H9 (cell line): Measurements from ENCODE around the gene INSC. TPM values are rescaled to one million over a fixed set of nuclear protein-coding genes. Genes with fewer than 3 reads are reported as not detected.
A peak's percentile ranks its signal among the peaks of the same experiment; 100 is the strongest.

Experiments used
- DNase-seq: peaks from one replicate; pipeline ENCODE4 v3.0.0-alpha.2; 2017
- H2AFZ ChIP-seq: one replicate; pipeline ENCODE4 v1.6.1; 2013; ENCODE audit warnings: mild to moderate bottlenecking, low read length, control low read depth, moderate library complexity
- H2AK5ac ChIP-seq: 2 replicates; pipeline ENCODE4 v1.6.1; 2013; ENCODE audit warnings: low read length, control low read depth, mixed read lengths; ENCODE audit not compliant: insufficient read length
- H2BK120ac ChIP-seq: one replicate; pipeline ENCODE4 v1.6.1; 2013; ENCODE audit warnings: low read depth, mild to moderate bottlenecking, low read length, control low read depth, inconsistent platforms; ENCODE audit not compliant: poor library complexity, severe bottlenecking
- H2BK12ac ChIP-seq: 2 replicates; pipeline ENCODE4 v1.6.1; 2013; ENCODE audit warnings: low read length, control low read depth, mixed read lengths, low read depth; ENCODE audit not compliant: insufficient read length
- H2BK15ac ChIP-seq: 2 replicates; pipeline ENCODE4 v1.6.1; 2013; ENCODE audit warnings: low read depth, low read length, control low read depth
- H2BK20ac ChIP-seq: one replicate; pipeline ENCODE4 v1.6.1; 2013; ENCODE audit warnings: low read depth, mild to moderate bottlenecking, low read length, control low read depth, inconsistent platforms; ENCODE audit not compliant: poor library complexity, severe bottlenecking
- H2BK5ac ChIP-seq: 2 replicates; pipeline ENCODE4 v1.6.1; 2013; ENCODE audit warnings: low read length, control low read depth, mixed read lengths; ENCODE audit not compliant: insufficient read length
- H3K14ac ChIP-seq: 2 replicates; pipeline ENCODE4 v1.6.1; 2013; ENCODE audit warnings: low read length, control low read depth; ENCODE audit not compliant: insufficient read depth
- H3K18ac ChIP-seq: 2 replicates; pipeline ENCODE4 v1.6.1; 2013; ENCODE audit warnings: low read depth, mild to moderate bottlenecking, mixed read lengths, low read length, control low read depth; ENCODE audit not compliant: insufficient read length
- H3K23ac ChIP-seq: 2 replicates; pipeline ENCODE4 v1.6.1; 2013; ENCODE audit warnings: low read length, control low read depth, mixed read lengths, low read depth; ENCODE audit not compliant: insufficient read length
- H3K23me2 ChIP-seq: 2 replicates; pipeline ENCODE4 v1.6.1; 2013; ENCODE audit warnings: low read depth, mild to moderate bottlenecking, mixed read lengths, low read length, control low read depth; ENCODE audit not compliant: insufficient read length, poor library complexity, severe bottlenecking
- H3K27ac ChIP-seq: 2 replicates; pipeline ENCODE4 v1.5.1; 2013; ENCODE audit warnings: low read length, control low read depth, mixed read lengths, low read depth; ENCODE audit not compliant: insufficient read length
- H3K27me3 ChIP-seq: 2 replicates; pipeline ENCODE4 v1.6.1; 2013; ENCODE audit warnings: low read length, control low read depth, inconsistent platforms; ENCODE audit not compliant: insufficient read depth
- H3K4ac ChIP-seq: 2 replicates; pipeline ENCODE4 v1.6.1; 2013; ENCODE audit warnings: low read depth, mild to moderate bottlenecking, control low read depth, inconsistent platforms, low read length, moderate library complexity
- H3K4me1 ChIP-seq: 2 replicates; pipeline ENCODE4 v1.6.1; 2013; ENCODE audit warnings: low read length, control low read depth, inconsistent platforms; ENCODE audit not compliant: insufficient read depth
- H3K4me2 ChIP-seq: 2 replicates; pipeline ENCODE4 v1.6.1; 2013; ENCODE audit warnings: low read length, control low read depth, mixed read lengths; ENCODE audit not compliant: insufficient read length, insufficient read depth
- H3K56ac ChIP-seq: 2 replicates; pipeline ENCODE4 v1.6.1; 2013; ENCODE audit warnings: low read depth, mild to moderate bottlenecking, mixed read lengths, low read length, control low read depth; ENCODE audit not compliant: insufficient read length
- H3K79me1 ChIP-seq: 2 replicates; pipeline ENCODE4 v1.6.1; 2013; ENCODE audit warnings: low read depth, mild to moderate bottlenecking, moderate library complexity, low read length, control low read depth, inconsistent platforms; ENCODE audit not compliant: insufficient read depth, poor library complexity, severe bottlenecking
- H3K79me2 ChIP-seq: 2 replicates; pipeline ENCODE4 v1.6.1; 2013; ENCODE audit warnings: low read length, control low read depth, inconsistent platforms; ENCODE audit not compliant: insufficient read depth
- H3K9ac ChIP-seq: 2 replicates; pipeline ENCODE4 v1.6.1; 2013; ENCODE audit warnings: low read length, control low read depth, mixed read lengths; ENCODE audit not compliant: insufficient read length; ENCODE audit errors: extremely low read depth
- H3K9me3 ChIP-seq: one replicate; pipeline ENCODE4 v1.6.1; 2013; ENCODE audit warnings: low read depth, low read length, inconsistent platforms; ENCODE audit not compliant: control insufficient read depth
- H3T11ph ChIP-seq: one replicate; pipeline ENCODE4 v1.6.1; 2013; ENCODE audit warnings: mild to moderate bottlenecking, low read length, control low read depth, inconsistent platforms
- H4K20me1 ChIP-seq: one replicate; pipeline ENCODE4 v1.6.1; 2013; ENCODE audit not compliant: control insufficient read depth, insufficient read length, insufficient read depth
- H4K5ac ChIP-seq: 2 replicates; pipeline ENCODE4 v1.6.1; 2013; ENCODE audit warnings: low read depth, mild to moderate bottlenecking, mixed read lengths, low read length, control low read depth; ENCODE audit not compliant: insufficient read length
- H4K8ac ChIP-seq: replicated peaks from 2 replicates; pipeline ENCODE4 v1.6.1; 2013; ENCODE audit warnings: low read length, control low read depth, mixed read lengths, low read depth; ENCODE audit not compliant: insufficient read length
- H4K91ac ChIP-seq: 2 replicates; pipeline ENCODE4 v1.6.1; 2013; ENCODE audit warnings: low read depth, mild to moderate bottlenecking, moderate library complexity, mixed read lengths, low read length, control low read depth; ENCODE audit not compliant: insufficient read length
- H3K27ac Mint-ChIP-seq, 3 experiments: 2 replicates in 2 of 3; 3 replicates in 1 of 3; pipeline ENCODE4 v1.8.0; 2020 to 2021; ENCODE audit warnings: mixed read lengths in 3 of 3, mild to moderate bottlenecking in 1 of 3, moderate library complexity in 1 of 3
- H3K27me3 Mint-ChIP-seq: 2 replicates; pipeline ENCODE4 v1.8.0; 2021; ENCODE audit warnings: low read depth, mild to moderate bottlenecking, moderate library complexity, mixed read lengths
- H3K36me3 Mint-ChIP-seq, 3 experiments: 2 replicates in 2 of 3; 3 replicates in 1 of 3; pipeline ENCODE4 v1.8.0; 2020 to 2021; ENCODE audit warnings: low read depth in 3 of 3, mixed read lengths in 3 of 3; ENCODE audit not compliant: insufficient read depth in 1 of 3
- H3K4me1 Mint-ChIP-seq, 2 experiments: 2 replicates each; pipeline ENCODE4 v1.8.0; 2020; ENCODE audit warnings: mixed read lengths in 2 of 2
- H3K4me3 Mint-ChIP-seq, 2 experiments: 2 replicates in 1 of 2; 3 replicates in 1 of 2; pipeline ENCODE4 v1.8.0; 2020 to 2021; ENCODE audit warnings: mild to moderate bottlenecking in 2 of 2, mixed read lengths in 2 of 2, moderate library complexity in 1 of 2
- H3K9me3 Mint-ChIP-seq, 2 experiments: 2 replicates in 1 of 2; 3 replicates in 1 of 2; pipeline ENCODE4 v1.8.0; 2020; ENCODE audit warnings: mild to moderate bottlenecking in 2 of 2, mixed read lengths in 2 of 2, moderate library complexity in 1 of 2
- CTCF ChIP-seq: fragments of 200-600 bp; sonication (generic); conservative IDR thresholded peaks from 3 replicates; pipeline ENCODE4 v1.8.0; 2021; ENCODE audit warnings: antibody characterized with exemption, mild to moderate bottlenecking
- total RNA-seq: library from RNA; stranded (reverse); gene quantifications from 2 replicates; pipeline ENCODE4 v1.2.1, GENCODE V29; 2021

INSC gene
- total RNA-seq, 1 experiment from 2014 or later = not detected

GRCh38 chr11:15216678-15217077, 102.0 kb downstream of the INSC start:
- Mint-ChIP-seq H3K36me3 (no peaks in the 10 kb centered on the region), H3K4me1 (peaks cover 0 to 6% of the 10 kb centered on the region in 2 experiments; a peak in 2 of 4 replicates), H3K27me3 (no peaks in the 10 kb centered on the region; the same call in 1 of the 2 replicates), H3K4me3 (no peak overlapping the region), H3K9me3 (no peaks in the 10 kb centered on the region), H3K27ac (no peak overlapping the region)
- Histone ChIP-seq H3K18ac (no peak overlapping the region), H4K91ac (no peak overlapping the region), H2BK20ac (no peak overlapping the region), H3K56ac (no peak overlapping the region), H3K9me3 (no peaks in the 10 kb centered on the region), H3K79me2 (no peaks in the 10 kb centered on the region), H3K4me2 (no peak overlapping the region), H3K14ac (no peak overlapping the region), H2BK15ac (no peak overlapping the region), H3K79me1 (no peaks in the 10 kb centered on the region), H4K5ac (no peak overlapping the region), H3K27ac (no peak overlapping the region), H3K4ac (no peak overlapping the region), H2AK5ac (no peak overlapping the region), H2BK120ac (no peak overlapping the region), H3K23me2 (no peaks in the 10 kb centered on the region), H3K23ac (no peak overlapping the region), H4K20me1 (no peaks in the 10 kb centered on the region), H3K9ac (no peak overlapping the region), H3K4me1 (no peaks in the 10 kb centered on the region), H3K27me3 (no peaks in the 10 kb centered on the region), H2BK12ac (no peak overlapping the region), H3T11ph (no peak overlapping the region), H2BK5ac (no peak overlapping the region), H4K8ac (no peak overlapping the region), H2AFZ (no peak overlapping the region)
- DNase-seq = no peak
- peak; percentile 73 for TF ChIP-seq CTCF
